ENCODE data around the gene COL28A1.

The COL28A1 gene

DNA sequence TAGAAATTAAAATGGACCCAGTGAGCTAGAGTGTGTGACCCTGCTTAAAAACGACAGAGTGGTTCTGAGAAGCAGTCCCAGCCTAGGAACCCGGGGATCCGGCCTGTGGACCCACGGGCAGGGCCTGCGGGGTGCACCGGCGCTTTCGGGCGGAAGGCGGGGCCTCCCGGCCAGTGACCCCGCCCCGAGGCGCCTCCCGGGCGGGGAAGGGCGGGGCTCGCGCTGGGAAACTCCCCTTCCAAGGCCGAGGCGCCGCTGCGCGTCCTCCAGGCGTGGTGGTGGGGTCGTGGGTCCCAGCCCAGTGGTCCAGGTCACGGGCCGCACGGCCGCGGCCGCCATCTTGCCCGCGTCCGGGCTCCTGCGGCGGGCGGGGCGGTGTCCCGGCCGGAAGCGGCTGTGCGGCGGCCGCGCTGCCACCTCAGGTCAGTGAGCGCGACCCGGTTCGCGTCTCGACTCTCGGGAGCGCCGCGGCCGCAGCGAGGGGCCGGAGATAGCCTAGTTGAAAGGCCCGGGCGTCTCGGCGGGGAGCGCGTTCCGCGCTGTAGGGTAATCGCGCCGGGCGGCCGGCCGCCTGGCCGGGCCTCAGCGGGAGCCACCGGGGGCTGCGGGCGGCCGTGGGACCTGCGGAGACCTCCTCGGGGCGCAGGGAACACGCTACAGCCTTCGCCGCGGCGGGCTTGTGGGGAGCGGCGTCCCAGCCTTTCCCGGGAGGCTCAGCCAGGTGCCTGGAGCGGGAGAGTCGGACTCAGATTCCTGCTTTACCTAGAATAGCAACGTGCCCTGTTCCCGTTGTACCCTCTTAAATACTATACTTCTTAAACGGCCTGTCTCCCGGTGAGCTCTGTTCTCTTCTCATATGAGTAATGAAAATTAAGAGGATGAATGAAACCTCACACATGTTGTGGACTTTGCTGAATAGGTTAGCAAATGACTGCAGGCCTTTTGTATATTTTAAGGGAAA is 31.3 kb upstream of the COL28A1 start, which contains the start of gene MIOS:
MIOS (plus strand) TSS at position 234 of the 961 bp plus-strand sequence. CDS start 5,592 bp downstream, outside the sequence.
- H3K27ac ChIP-seq: peak within 1 kb of the TSS; percentile 99
- TF ChIP-seq, protein P1, sequence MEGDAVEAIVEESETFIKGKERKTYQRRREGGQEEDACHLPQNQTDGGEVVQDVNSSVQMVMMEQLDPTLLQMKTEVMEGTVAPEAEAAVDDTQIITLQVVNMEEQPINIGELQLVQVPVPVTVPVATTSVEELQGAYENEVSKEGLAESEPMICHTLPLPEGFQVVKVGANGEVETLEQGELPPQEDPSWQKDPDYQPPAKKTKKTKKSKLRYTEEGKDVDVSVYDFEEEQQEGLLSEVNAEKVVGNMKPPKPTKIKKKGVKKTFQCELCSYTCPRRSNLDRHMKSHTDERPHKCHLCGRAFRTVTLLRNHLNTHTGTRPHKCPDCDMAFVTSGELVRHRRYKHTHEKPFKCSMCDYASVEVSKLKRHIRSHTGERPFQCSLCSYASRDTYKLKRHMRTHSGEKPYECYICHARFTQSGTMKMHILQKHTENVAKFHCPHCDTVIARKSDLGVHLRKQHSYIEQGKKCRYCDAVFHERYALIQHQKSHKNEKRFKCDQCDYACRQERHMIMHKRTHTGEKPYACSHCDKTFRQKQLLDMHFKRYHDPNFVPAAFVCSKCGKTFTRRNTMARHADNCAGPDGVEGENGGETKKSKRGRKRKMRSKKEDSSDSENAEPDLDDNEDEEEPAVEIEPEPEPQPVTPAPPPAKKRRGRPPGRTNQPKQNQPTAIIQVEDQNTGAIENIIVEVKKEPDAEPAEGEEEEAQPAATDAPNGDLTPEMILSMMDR (conservative IDR thresholded peaks at IDR 0.05): no peak

DNA sequence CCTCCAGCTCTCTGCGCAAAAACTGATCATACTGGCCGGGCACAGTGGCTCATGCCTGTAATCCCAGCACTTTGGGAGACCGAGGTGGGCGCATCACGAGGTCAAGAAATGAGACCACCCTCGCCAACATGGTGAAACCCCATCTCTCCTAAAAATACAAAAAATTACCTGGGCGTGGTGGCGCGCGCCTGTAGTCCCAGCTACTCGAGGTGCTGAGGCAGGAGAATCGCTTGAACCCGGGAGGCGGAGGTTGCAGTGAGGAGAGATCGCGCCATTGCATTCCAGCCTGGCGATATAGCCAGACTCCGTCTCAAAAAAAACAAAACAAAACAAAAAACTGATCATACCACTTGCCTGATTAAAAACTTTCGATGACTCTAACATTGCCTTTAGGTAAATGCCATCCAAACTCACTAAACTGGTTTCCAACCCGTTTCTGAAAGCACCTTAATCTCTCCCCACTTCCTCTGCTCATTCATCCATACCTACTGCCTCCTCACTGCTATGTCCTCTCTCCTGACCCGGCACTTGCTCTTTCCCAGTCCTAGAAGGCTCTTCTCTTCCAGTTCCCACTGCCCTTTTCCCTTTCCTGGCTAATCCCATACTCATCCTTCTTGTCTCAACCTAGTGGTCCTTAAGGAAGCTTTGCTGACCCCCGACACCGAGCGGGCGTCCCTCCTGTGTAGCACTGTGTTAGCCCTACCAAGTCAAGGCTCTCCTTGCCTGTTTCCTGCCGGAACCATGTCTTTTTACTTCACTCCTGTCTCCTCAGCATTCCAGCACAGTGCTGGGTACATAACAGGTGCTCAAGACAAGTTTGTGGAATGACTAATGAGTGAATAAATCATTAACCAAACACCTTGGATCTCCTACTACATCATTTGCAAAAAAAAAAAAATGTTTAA is 30.3 kb upstream of the COL28A1 start:
- peak overlapping the region; percentile 99 for H3K27ac ChIP-seq
- TF ChIP-seq, protein P1 (conservative IDR thresholded peaks at IDR 0.05): no peak

DNA sequence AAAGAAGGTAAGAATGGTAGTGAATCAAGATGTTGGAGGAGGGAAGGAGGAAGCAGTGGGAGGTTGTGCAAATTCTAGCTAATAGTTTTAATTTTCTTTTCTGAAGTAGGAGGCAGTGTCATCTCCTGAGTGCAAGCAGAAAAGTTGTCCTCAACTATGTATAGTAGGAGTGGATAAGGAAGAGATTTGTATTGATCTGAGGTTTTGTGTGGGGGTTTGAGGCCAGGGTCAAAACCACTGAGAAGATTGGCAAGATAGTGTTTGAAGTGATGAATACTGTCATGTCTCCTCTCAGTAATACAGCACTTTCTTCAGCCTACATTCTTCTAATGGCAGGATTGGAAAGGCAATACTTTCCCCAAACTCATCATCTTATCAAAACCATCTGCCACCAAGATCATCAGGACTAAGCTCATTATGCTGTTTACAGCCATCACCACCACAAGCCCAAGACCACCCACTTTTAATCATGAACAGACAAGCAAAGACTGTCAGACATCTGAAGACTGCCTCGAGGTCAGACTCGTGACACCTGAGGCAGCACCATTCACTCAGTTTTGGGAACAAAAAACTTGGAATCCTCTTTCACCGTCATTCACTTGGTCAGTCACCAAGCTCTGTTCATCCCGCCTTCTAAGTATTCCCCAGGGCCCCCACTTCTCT is 29.5 kb upstream of the COL28A1 start:
- TF ChIP-seq, protein P1 (conservative IDR thresholded peaks at IDR 0.05): no peak
- peak overlapping the region; percentile 99 for H3K27ac ChIP-seq

DNA sequence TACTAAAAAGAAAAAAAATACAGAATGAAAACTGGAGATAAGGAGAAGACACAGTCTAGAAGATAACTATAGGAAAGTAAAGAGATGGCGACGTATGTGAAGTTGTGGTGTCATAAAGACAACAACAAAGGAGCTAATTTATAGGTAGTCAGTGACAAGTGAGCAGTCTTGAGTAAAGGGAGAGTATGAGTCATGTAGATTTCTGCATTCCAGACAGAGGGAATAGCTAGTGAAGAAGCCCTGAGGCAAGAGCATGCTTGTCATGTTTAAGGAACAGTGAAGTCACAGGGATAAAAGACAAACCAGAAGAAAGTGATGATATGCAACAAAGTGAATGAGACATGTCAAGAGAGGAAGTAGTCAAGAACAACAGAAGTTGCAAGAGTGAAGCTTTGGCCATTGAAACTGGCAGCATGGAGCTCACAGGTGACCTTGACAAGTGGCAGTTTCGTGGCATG is 28.7 kb upstream of the COL28A1 start:
- peak overlapping the region; percentile 99 for H3K27ac ChIP-seq
- TF ChIP-seq, protein P1 (conservative IDR thresholded peaks at IDR 0.05): no peak

DNA sequence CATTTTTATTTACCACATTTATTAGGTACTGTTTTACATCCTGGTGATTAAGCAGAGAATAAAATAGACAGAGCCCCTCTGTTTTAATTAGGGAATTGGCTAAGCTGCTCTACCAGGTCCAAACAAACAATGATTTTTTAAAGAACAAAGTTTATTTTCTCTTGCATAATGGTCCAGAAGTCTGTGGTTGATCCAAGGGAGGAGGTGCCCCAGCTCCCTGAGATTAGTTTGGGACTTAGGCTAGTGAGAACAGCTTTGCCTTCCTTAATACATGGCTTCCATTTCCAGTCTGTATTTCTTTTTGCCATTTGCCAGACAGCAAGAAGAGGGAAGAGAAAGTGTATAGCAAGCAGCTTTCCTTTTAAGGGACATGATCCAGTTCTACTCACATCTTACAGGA is 28.1 kb upstream of the COL28A1 start:
- H3K27ac ChIP-seq: peak overlapping the region; percentile 99
- TF ChIP-seq, protein P1 (conservative IDR thresholded peaks at IDR 0.05): no peak

DNA sequence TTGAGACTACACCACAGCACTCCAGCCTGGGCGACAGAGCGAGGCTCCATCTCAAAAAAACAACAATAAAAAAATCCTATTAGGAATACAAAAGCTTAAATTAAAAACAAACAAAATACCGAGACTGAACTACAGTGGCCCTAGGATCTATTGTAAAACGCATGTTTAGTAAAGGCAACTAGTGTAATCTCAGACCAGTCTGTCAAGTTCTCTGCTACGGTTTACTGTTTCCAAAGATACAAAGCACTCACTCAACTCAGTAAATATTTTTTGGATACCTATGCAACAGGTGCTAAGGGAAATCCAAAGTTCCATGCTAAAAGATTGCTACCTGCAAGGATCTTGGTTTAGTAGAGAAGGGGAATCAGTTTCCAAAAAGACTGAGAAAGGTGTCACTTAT is 27.6 kb upstream of the COL28A1 start:
- TF ChIP-seq, protein P1 (conservative IDR thresholded peaks at IDR 0.05): no peak

More for the DNA sequence above, 27.6 kb upstream of the COL28A1 start:
- peak overlapping the region; percentile 99 for H3K27ac ChIP-seq
